H9 (cell line): ENCODE data around the gene NKAIN1. TPM values are rescaled to one million over a fixed set of nuclear protein-coding genes. Genes with fewer than 3 reads are reported as not detected.
A peak's percentile ranks its signal among the peaks of the same experiment; 100 is the strongest.

Experiments
- DNase-seq: peaks from one replicate; pipeline ENCODE4 v3.0.0-alpha.2; 2017
- H2AFZ ChIP-seq: one replicate; pipeline ENCODE4 v1.6.1; 2013; ENCODE audit warnings: mild to moderate bottlenecking, low read length, control low read depth, moderate library complexity
- H2AK5ac ChIP-seq: 2 replicates; pipeline ENCODE4 v1.6.1; 2013; ENCODE audit warnings: low read length, control low read depth, mixed read lengths; ENCODE audit not compliant: insufficient read length
- H2BK120ac ChIP-seq: one replicate; pipeline ENCODE4 v1.6.1; 2013; ENCODE audit warnings: low read depth, mild to moderate bottlenecking, low read length, control low read depth, inconsistent platforms; ENCODE audit not compliant: poor library complexity, severe bottlenecking
- H2BK12ac ChIP-seq: 2 replicates; pipeline ENCODE4 v1.6.1; 2013; ENCODE audit warnings: low read length, control low read depth, mixed read lengths, low read depth; ENCODE audit not compliant: insufficient read length
- H2BK15ac ChIP-seq: 2 replicates; pipeline ENCODE4 v1.6.1; 2013; ENCODE audit warnings: low read depth, low read length, control low read depth
- H2BK20ac ChIP-seq: one replicate; pipeline ENCODE4 v1.6.1; 2013; ENCODE audit warnings: low read depth, mild to moderate bottlenecking, low read length, control low read depth, inconsistent platforms; ENCODE audit not compliant: poor library complexity, severe bottlenecking
- H2BK5ac ChIP-seq: 2 replicates; pipeline ENCODE4 v1.6.1; 2013; ENCODE audit warnings: low read length, control low read depth, mixed read lengths; ENCODE audit not compliant: insufficient read length
- H3K14ac ChIP-seq: 2 replicates; pipeline ENCODE4 v1.6.1; 2013; ENCODE audit warnings: low read length, control low read depth; ENCODE audit not compliant: insufficient read depth
- H3K18ac ChIP-seq: 2 replicates; pipeline ENCODE4 v1.6.1; 2013; ENCODE audit warnings: low read depth, mild to moderate bottlenecking, mixed read lengths, low read length, control low read depth; ENCODE audit not compliant: insufficient read length
- H3K23ac ChIP-seq: 2 replicates; pipeline ENCODE4 v1.6.1; 2013; ENCODE audit warnings: low read length, control low read depth, mixed read lengths, low read depth; ENCODE audit not compliant: insufficient read length
- H3K23me2 ChIP-seq: 2 replicates; pipeline ENCODE4 v1.6.1; 2013; ENCODE audit warnings: low read depth, mild to moderate bottlenecking, mixed read lengths, low read length, control low read depth; ENCODE audit not compliant: insufficient read length, poor library complexity, severe bottlenecking
- H3K27ac ChIP-seq: 2 replicates; pipeline ENCODE4 v1.5.1; 2013; ENCODE audit warnings: low read length, control low read depth, mixed read lengths, low read depth; ENCODE audit not compliant: insufficient read length
- H3K27me3 ChIP-seq: 2 replicates; pipeline ENCODE4 v1.6.1; 2013; ENCODE audit warnings: low read length, control low read depth, inconsistent platforms; ENCODE audit not compliant: insufficient read depth
- H3K4ac ChIP-seq: 2 replicates; pipeline ENCODE4 v1.6.1; 2013; ENCODE audit warnings: low read depth, mild to moderate bottlenecking, control low read depth, inconsistent platforms, low read length, moderate library complexity
- H3K4me1 ChIP-seq: 2 replicates; pipeline ENCODE4 v1.6.1; 2013; ENCODE audit warnings: low read length, control low read depth, inconsistent platforms; ENCODE audit not compliant: insufficient read depth
- H3K4me2 ChIP-seq: 2 replicates; pipeline ENCODE4 v1.6.1; 2013; ENCODE audit warnings: low read length, control low read depth, mixed read lengths; ENCODE audit not compliant: insufficient read length, insufficient read depth
- H3K56ac ChIP-seq: 2 replicates; pipeline ENCODE4 v1.6.1; 2013; ENCODE audit warnings: low read depth, mild to moderate bottlenecking, mixed read lengths, low read length, control low read depth; ENCODE audit not compliant: insufficient read length
- H3K79me1 ChIP-seq: 2 replicates; pipeline ENCODE4 v1.6.1; 2013; ENCODE audit warnings: low read depth, mild to moderate bottlenecking, moderate library complexity, low read length, control low read depth, inconsistent platforms; ENCODE audit not compliant: insufficient read depth, poor library complexity, severe bottlenecking
- H3K79me2 ChIP-seq: 2 replicates; pipeline ENCODE4 v1.6.1; 2013; ENCODE audit warnings: low read length, control low read depth, inconsistent platforms; ENCODE audit not compliant: insufficient read depth
- H3K9ac ChIP-seq: 2 replicates; pipeline ENCODE4 v1.6.1; 2013; ENCODE audit warnings: low read length, control low read depth, mixed read lengths; ENCODE audit not compliant: insufficient read length; ENCODE audit errors: extremely low read depth
- H3K9me3 ChIP-seq: one replicate; pipeline ENCODE4 v1.6.1; 2013; ENCODE audit warnings: low read depth, low read length, inconsistent platforms; ENCODE audit not compliant: control insufficient read depth
- H3T11ph ChIP-seq: one replicate; pipeline ENCODE4 v1.6.1; 2013; ENCODE audit warnings: mild to moderate bottlenecking, low read length, control low read depth, inconsistent platforms
- H4K20me1 ChIP-seq: one replicate; pipeline ENCODE4 v1.6.1; 2013; ENCODE audit not compliant: control insufficient read depth, insufficient read length, insufficient read depth
- H4K5ac ChIP-seq: 2 replicates; pipeline ENCODE4 v1.6.1; 2013; ENCODE audit warnings: low read depth, mild to moderate bottlenecking, mixed read lengths, low read length, control low read depth; ENCODE audit not compliant: insufficient read length
- H4K8ac ChIP-seq: replicated peaks from 2 replicates; pipeline ENCODE4 v1.6.1; 2013; ENCODE audit warnings: low read length, control low read depth, mixed read lengths, low read depth; ENCODE audit not compliant: insufficient read length
- H4K91ac ChIP-seq: 2 replicates; pipeline ENCODE4 v1.6.1; 2013; ENCODE audit warnings: low read depth, mild to moderate bottlenecking, moderate library complexity, mixed read lengths, low read length, control low read depth; ENCODE audit not compliant: insufficient read length
- H3K27ac Mint-ChIP-seq, 3 experiments: 2 replicates in 2 of 3; 3 replicates in 1 of 3; pipeline ENCODE4 v1.8.0; 2020 to 2021; ENCODE audit warnings: mixed read lengths in 3 of 3, mild to moderate bottlenecking in 1 of 3, moderate library complexity in 1 of 3
- H3K27me3 Mint-ChIP-seq: 2 replicates; pipeline ENCODE4 v1.8.0; 2021; ENCODE audit warnings: low read depth, mild to moderate bottlenecking, moderate library complexity, mixed read lengths
- H3K36me3 Mint-ChIP-seq, 3 experiments: 2 replicates in 2 of 3; 3 replicates in 1 of 3; pipeline ENCODE4 v1.8.0; 2020 to 2021; ENCODE audit warnings: low read depth in 3 of 3, mixed read lengths in 3 of 3; ENCODE audit not compliant: insufficient read depth in 1 of 3
- H3K4me1 Mint-ChIP-seq, 2 experiments: 2 replicates each; pipeline ENCODE4 v1.8.0; 2020; ENCODE audit warnings: mixed read lengths in 2 of 2
- H3K4me3 Mint-ChIP-seq, 2 experiments: 2 replicates in 1 of 2; 3 replicates in 1 of 2; pipeline ENCODE4 v1.8.0; 2020 to 2021; ENCODE audit warnings: mild to moderate bottlenecking in 2 of 2, mixed read lengths in 2 of 2, moderate library complexity in 1 of 2
- H3K9me3 Mint-ChIP-seq, 2 experiments: 2 replicates in 1 of 2; 3 replicates in 1 of 2; pipeline ENCODE4 v1.8.0; 2020; ENCODE audit warnings: mild to moderate bottlenecking in 2 of 2, mixed read lengths in 2 of 2, moderate library complexity in 1 of 2
- WGBS: extraction: QIAGEN DNeasy Blood & Tissue Kit; methylation state at CpG from one replicate; pipeline ENCODE4 v1.1.7; 2013; ENCODE audit warnings: missing lambda C conversion rate, low lambda C conversion rate, mixed read lengths; ENCODE audit not compliant: insufficient read length; ENCODE audit errors: extremely low coverage; 5-methylcytosine and 5-hydroxymethylcytosine counted together
- total RNA-seq: library from RNA; stranded (reverse); gene quantifications from 2 replicates; pipeline ENCODE4 v1.2.1, GENCODE V29; 2021
- TF ChIP-seq, protein P1 (sequence below): fragments of 200-600 bp; sonication (generic); conservative IDR thresholded peaks from 3 replicates; pipeline ENCODE4 v1.8.0; 2021; ENCODE audit warnings: antibody characterized with exemption, mild to moderate bottlenecking

Gene NKAIN1
- total RNA-seq, 1 experiment from 2014 or later, result 25.6 TPM

DNA sequence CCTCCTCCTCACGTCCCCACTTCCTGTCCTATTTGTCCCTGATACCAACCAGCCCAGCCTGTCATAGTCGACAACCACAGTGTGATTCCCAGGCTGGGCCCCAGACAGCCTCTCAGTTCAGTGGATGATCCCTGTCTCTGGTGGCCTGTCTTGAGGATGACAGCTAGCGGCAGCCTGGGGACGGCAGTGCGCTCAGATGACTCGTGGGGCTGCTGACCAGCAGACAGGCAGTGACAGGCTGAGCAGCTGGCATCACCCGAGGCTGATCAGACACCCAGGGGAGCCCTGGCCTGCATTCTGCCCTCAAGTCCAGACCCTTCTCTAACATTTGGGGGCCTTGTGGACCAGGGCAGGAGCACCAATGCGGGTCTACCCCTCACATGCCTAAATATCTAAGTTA, 21.0 kb downstream of the NKAIN1 start:
- H3K4me2 ChIP-seq, result no peak overlapping the region
- H2AFZ ChIP-seq, result no peak overlapping the region
- no peak overlapping the region for H3K4me3 Mint-ChIP-seq
- H3K4me1 Mint-ChIP-seq, result peaks cover 23 to 30% of the 10 kb centered on the region in 2 experiments
- no peak overlapping the region for H4K5ac ChIP-seq
- no peak overlapping the region for H2BK120ac ChIP-seq
- no peak overlapping the region for H3K23ac ChIP-seq
- no peak overlapping the region for H2BK15ac ChIP-seq
- H3K79me2 ChIP-seq, result no peaks in the 10 kb centered on the region; the same call in 1 of the 2 replicates
- WGBS, result no CpG with 5 or more reads among the region's 8 CpGs
- H3K9ac ChIP-seq, result no peak overlapping the region
- no peak overlapping the region for H4K91ac ChIP-seq
- no peaks in the 10 kb centered on the region for H3K36me3 Mint-ChIP-seq
- peak overlapping the region in 1 of 3 experiments; percentile 30; a peak in 1 of 7 replicates for H3K27ac Mint-ChIP-seq
- no peaks in the 10 kb centered on the region for H3K27me3 ChIP-seq
- no peak overlapping the region for H3K56ac ChIP-seq
- H3K18ac ChIP-seq, result no peak overlapping the region
- H3K27ac ChIP-seq, result no peak overlapping the region
- no peaks in the 10 kb centered on the region for H3K9me3 ChIP-seq
- no peak overlapping the region for H3K4ac ChIP-seq
- no peaks in the 10 kb centered on the region for H3K9me3 Mint-ChIP-seq
- no peak overlapping the region for H3T11ph ChIP-seq
- no peaks in the 10 kb centered on the region for H4K20me1 ChIP-seq
- H3K14ac ChIP-seq, result no peak overlapping the region
- no peaks in the 10 kb centered on the region; the same call in 1 of the 2 replicates for H3K4me1 ChIP-seq
- H3K27me3 Mint-ChIP-seq, result no peaks in the 10 kb centered on the region
- H3K79me1 ChIP-seq, result no peaks in the 10 kb centered on the region
- H2BK5ac ChIP-seq, result no peak overlapping the region
- H2BK20ac ChIP-seq, result no peak overlapping the region
- no peaks in the 10 kb centered on the region for H3K23me2 ChIP-seq
- H2AK5ac ChIP-seq, result no peak overlapping the region
- no peak overlapping the region for H4K8ac ChIP-seq
- TF ChIP-seq, protein P1, sequence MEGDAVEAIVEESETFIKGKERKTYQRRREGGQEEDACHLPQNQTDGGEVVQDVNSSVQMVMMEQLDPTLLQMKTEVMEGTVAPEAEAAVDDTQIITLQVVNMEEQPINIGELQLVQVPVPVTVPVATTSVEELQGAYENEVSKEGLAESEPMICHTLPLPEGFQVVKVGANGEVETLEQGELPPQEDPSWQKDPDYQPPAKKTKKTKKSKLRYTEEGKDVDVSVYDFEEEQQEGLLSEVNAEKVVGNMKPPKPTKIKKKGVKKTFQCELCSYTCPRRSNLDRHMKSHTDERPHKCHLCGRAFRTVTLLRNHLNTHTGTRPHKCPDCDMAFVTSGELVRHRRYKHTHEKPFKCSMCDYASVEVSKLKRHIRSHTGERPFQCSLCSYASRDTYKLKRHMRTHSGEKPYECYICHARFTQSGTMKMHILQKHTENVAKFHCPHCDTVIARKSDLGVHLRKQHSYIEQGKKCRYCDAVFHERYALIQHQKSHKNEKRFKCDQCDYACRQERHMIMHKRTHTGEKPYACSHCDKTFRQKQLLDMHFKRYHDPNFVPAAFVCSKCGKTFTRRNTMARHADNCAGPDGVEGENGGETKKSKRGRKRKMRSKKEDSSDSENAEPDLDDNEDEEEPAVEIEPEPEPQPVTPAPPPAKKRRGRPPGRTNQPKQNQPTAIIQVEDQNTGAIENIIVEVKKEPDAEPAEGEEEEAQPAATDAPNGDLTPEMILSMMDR, result no peak
- DNase-seq, result no peak
- H2BK12ac ChIP-seq, result no peak overlapping the region
